NCI-H2196 (cell line): ENCODE measurements around the gene GRIK3.
"Not testable (repeated sequence)": the region's sequence is repeated elsewhere in the genome, so short reads cannot be mapped to it uniquely, and the experiment has no call there.

Experiments used
- DNase-seq: peaks from one replicate; lab custom pipeline; 2025; ENCODE audit not compliant: unreplicated experiment; lab: John Stamatoyannopoulos, UW

Gene GRIK3

DNA sequence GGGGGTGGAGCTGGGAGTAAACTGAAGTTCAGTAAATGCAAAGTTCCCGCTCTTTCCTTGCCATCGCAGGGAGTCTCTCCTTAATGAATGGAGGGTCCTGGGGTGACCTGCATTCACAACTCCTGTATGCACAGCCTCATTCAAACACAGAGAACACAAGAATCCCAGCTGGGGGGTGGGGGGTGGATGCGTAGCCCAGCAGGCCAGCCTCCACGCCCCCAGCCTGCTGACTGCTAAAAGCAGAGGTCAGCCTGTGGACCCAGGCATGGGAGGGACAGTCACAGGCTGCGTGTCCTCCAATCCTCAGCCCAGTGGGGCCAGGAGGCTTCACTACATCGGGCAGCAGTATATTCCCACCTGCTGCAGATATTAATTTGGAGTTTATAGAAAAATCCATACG, 263.1 kb downstream of the GRIK3 start:
- no peak for DNase-seq

DNA sequence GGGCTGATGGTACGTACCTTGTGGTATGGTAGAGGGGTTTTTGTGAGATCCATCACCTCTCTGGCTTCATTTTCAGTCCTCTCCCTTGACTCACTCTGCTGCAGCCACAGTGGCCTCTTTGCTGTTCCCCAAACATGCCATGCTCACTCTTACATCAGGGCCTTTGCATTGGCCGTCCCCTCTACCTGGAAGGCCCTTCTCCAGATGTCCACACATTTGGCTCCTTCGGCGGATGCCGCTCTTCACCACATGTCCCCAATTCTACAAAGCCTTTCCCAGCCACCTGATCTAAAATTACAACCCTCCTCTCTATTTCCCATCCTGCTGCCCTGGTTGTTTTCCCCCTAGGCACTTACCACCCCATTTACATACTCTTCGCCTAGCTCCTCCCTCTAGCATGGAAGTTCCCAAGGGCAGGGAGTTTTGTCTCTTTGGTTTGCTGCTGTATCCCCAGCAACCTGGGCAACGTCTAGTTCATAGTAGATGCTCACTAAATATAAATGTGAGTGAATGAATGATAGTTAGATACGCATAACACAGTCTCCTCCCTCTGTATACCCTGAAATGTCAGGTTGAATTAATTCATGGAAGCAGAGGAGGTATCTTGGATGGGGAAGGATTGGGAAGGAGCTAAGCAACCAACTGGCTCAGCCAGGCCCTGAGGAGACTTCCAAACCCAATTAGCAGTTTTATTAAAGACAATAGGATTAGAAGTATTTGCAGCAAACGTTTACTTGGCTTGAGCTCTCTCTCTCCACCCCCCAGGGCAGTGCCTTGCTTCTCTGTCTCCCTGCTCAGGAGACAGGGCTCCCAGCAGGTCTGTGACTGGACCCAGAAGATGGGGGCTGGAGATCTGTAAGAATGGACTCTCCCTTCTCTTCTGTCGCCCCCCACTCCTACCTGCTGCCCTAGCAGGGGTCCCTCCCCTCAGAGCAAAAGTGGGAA, 264.2 kb downstream of the GRIK3 start:
- no peak for DNase-seq

DNA sequence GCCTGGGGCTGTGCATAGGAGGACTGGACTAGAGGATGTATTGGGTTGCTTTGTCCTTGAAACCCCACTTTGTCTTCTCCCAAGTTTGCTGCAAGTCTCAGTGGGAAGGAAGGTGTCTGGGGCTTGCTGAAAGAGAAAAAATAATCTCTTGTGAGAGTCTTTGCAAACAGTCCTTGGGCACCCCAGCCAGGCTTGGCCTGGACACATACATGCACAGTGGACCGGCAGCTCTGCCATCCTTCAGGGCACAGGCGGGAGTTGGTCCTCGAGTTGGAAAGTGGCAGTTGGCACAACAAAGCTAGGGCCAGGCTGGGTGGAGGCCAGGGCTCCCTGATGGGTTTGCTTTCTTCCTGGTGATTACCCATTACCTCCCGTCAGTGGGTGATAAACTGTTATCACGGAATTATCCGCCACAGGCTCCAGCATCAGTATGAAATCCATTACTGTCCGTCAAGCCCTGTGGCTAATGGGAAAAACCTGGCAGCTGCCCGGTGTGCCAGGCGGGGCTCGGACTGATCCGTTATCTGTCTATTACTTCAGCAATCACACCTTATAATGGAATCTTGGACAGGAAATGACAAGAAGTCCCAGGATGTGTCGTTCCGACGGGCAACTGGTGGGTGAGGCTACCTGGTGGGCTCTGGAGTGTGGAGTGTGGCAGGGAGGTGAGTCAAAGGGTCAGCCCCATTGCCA, 265.7 kb downstream of the GRIK3 start:
- DNase-seq = no peak

DNA sequence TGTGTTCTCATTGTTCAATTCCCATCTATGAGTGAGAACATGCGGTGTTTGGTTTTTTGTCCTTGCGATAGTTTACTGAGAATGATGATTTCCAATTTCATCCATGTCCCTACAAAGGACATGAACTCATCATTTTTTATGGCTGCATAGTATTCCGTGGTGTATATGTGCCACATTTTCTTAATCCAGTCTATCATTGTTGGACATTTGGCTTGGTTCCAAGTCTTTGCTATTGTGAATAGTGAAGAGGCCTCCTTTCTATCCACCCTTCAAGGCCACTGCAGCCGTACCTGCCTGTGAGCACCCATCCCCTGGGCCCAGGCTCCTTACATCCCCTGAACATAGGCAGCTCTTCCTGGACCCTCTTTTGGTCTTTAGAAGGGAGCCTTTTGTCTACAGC, 266.9 kb downstream of the GRIK3 start:
- not testable (repeated sequence) for DNase-seq

DNA sequence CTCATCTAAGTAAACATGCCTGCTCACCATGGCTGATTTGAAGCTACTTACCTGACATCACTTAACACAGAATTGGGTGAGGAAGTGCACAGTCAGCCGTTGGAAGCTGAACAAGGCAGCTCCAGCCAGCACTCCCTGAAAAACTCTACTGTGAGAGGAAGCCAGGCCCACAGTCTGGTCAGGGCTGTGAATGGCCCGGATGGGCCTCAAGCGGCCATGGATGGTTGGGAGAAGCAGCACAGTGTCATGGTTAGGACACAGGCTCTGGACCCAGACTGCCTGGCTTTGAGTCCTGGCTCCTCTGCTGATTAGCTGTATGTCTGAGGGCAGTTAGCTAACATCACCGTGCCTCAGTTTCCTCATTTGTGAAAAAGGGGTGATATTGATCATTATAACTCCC, 267.8 kb downstream of the GRIK3 start:
- no peak for DNase-seq

DNA sequence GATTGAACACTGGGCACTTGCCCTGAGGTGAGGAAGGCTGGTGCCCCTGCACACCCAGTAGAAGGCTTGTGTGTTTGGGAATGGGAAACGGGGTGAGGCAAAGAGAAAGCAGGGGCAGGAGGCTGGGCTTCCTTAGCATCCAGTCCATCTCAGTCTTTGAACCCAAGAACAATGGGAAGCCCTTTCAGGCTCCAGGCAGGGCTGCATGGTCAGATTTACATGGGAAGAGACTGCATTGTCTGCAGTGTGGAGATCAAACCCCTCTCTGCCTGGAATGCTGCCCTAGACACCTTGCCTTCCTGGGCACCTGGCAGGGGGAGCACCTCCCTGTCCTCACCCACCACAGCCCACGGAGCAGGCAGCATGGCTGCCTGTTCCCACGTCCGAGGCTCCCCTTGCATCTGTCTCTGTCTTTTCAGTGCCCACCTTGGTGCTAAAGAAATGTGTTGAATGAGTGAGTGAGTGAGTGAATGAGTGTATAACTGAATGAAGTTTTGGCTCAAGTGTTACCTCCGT, 268.5 kb downstream of the GRIK3 start:
- no peak for DNase-seq

DNA sequence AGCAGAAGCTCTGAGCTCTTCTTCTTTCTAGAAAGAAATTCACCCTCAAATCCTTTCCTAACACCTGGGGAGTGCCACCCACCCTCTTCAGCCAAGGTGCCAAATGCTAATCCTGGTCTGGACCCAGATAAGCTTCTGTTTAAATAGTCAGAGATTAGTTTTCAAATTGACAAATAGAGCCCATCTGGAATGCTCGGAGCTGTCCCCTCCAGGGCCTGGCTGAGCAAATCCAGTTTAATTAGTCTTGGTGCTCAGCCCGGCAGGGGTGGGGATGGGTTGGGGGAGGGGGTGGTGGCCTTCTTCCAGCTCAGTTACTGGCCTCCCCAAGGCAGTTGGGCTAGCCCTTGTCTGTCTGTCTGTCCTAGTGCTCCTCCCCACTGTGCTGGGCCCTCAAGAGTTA, 269.5 kb downstream of the GRIK3 start:
- peak; percentile 34 for DNase-seq

DNA sequence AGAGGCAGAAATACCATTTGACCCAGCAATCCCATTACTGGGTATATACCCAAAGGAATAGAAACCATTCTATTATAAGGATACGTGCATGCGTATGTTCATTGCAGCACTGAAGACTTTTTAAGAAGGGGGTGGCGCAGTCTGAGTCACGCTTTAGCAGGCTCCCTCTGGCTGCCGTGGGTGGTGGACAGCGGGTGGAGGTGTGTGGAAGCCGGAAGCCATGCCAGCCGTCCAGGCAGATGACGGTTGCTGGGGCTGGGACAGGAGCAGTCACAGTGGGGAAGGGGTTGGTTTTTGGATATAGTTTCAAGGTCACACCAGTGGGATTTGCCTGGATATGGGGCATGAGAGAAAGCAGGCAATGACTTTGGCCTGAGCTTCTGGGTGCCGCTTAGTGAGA, 270.5 kb downstream of the GRIK3 start:
- DNase-seq = no peak

DNA sequence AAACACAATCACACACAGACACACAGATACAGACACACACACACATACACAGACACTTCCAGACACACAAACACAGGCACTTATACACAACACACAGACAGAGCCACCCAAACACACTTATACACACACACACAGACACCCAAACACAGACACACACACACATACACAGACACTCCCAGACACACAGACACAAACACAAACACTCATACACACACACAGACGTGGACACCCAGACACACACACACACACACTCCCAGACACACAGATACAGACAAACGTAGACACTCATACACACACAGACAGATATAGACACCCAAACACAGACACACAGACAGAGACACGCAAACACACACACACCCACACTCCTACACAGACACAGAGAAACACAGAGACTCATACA, 272.1 kb downstream of the GRIK3 start:
- DNase-seq = no peak

DNA sequence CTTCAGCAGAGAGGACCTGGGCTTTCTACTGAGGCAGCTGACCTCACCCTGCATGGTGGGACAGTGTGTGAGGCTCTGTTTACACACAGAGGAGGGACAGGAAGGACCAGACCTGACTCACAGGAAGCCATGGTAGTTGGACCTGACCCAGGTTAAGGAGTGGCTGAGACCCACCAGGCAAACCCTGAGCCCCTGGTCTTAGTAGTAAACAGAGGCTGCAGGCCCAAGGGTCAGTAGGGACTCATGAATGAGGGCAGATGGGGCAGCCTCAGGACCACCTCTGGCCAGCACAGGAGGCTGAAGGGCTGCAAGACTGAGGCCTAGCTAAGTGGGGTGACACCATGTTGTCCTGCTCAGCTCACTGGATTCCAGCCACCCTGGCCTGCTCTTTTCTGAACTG, 273.2 kb downstream of the GRIK3 start:
- DNase-seq = no peak

DNA sequence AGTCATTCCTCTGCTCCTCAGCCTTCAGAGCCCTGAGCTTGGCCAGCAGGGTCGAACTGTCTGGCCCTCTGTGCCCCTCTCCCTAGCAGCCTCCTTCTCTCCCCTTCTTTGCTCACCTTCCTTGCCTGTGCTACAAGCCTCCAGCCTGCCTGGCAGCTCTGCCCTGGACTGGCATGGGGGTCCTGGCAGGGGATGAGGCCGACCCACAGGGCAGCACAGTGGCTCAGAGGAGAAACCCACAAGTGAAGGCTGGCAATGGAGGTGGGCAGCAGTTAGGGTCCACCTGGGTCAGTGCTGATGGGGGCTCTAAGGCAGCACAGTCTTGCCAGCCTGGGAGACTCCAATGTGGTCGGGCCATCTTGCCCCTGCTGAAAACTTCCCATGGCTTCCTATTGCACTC, 274.2 kb downstream of the GRIK3 start:
- no peak for DNase-seq

DNA sequence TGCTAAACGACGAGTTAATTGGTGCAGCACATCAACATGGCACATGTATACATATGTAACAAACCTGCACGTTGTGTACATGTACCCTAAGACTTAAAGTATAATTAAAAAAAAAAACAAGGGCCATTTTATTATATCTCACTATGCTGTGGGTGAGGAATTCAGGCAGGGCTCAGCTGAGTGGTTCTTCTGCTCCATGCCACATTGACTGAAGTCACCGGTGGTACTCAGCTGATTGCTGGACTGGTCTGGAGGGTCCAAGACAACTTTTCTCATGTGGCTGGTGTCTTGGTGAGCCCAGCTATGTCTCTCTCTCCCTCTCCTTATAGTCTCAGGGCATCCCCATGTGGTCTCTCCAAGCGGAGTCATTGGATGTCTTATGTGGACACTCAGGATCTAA, 275.0 kb downstream of the GRIK3 start:
- no peak for DNase-seq

DNA sequence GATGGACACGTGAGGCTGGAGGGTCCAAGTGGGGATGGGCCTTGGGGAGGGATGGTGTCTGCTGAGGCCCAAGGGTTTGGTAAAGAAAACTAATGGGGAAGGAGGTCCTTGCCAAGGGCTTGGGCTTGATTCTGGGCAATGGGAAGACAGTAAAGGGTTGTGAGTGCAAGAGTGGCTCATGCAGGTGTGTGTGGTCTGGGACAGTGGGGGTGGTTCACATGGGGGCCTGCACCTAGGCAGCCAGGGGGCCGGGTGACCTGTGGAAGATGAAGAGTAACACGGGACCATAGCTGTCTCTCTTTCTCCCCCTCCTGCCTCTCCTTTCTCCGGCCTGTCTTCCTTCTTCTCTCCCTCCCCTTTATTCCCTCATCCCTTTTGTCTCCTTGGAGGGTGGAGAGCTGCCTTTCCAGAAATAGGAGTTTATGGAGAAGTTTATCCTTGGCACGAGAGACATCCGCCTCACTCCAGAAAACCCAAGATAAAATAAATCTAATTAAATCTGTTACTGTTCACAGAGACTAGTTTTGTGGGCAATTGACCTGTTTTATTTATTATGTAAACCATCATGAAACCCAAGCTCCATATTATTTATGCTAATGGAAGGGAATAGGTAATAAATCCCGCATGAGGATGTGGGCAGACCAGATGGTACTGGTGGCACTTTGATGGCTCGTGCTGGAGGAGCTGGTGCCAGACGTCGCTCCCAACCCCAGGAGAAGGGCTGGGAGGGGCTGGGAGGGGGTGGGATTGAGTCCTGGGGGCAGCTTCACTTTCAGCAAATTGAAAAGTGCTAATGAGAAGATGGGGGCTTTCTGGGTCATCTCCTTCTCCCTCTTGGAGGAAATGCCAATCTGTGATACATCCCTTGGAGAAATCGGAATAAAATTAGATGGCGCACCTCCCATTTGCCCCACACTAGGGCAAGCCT, 278.7 kb downstream of the GRIK3 start:
- no peak for DNase-seq

DNA sequence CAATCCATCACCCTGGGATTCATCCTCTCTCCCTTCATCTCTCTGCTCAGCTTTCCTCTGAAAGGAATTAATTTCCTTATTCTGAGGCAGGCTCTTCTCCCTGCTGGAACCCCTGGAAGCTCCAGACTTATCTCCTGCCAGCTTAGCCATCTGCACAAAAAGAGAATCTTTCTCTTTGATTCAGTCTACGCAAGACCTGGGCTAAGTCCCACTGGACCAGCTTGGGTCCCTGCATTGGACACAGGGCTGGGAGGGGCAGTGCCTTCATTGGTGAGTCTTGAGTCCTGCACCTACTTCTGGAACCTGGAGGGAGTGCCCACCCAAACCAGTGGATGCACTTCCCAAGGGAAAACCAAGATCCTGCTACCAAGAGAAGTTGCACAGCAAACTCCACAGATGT, 279.9 kb downstream of the GRIK3 start:
- DNase-seq = no peak

DNA sequence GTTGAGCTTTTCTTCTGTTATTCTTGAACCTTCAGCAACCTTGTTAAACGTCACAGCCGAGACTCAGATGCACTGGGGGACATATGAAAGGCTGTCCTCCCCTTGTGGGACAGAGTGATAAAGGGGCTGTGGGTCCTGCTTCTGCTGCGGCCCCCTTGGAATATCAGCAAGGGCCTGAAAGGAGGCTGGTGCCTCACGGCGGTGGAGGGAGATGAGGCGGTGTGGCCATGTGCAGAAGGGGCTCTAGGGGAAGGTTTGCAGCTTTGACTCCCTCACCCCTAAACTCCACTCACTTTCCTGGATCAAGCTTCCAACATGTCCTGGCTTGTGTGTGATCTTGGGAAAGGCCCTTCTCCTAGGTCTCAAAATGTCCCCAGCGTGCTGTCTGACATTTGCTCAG, 280.9 kb downstream of the GRIK3 start:
- no peak for DNase-seq

DNA sequence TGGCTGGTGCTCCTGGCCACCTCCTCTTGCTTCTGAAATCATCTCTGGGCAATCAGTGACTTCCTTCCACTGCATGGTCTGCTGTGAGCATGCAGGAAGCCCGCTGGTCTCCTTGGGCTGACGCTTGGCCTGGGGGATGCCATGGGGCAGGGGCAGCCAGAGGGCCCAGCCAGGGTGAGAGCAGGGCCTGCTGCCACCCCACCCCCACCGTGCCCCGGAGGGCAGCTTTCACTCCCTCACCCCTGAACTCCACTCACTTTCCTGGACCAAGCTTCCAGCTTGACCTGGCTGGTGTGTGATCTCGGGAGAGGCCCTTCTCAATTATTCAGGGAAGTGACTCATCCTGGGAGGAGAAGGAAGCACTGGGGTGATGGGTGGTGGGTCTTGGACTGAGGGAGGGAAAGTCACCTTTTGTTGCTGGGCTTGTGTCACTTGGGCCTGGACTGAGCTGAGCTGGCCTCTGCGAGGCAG, 281.4 kb downstream of the GRIK3 start:
- DNase-seq = no peak

DNA sequence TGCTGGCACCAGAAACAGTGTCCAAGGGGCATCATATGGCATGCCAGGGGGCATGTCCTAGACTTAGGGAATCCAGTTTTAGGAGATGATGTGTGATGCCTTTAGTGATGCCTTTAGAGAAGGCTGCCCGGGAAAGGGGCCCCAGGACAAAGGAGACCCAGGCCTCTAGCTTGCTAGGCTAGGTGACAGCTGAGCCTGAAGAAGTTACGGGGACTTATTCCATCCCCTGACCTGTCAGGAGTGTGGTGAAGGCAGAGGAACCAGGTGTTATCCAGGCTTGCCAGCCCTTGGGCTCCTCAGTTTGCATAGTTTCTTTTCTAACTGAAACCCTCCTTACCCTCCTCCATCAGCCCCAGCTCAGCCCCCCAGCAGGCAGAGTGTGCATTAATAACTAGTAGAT, 281.9 kb downstream of the GRIK3 start:
- DNase-seq = no peak

DNA sequence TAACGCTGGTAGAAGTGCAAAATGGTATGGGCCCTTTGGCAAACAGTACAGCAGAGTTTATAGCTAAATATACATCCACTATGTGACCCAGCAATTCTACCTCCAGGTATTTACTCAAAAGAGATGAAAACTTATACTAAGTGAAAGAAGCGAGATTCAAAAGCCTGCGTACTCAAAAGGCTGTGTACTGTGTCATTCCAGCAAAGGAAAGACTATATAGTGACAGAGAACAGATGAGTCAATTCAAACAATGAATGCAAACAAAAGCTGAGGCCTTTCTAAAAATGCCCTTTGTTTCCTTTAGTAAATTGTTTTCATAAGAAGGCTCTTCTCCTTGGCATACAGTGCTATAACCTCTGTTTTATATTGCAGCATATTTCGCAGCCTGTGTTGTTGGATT, 282.8 kb downstream of the GRIK3 start:
- no peak for DNase-seq

DNA sequence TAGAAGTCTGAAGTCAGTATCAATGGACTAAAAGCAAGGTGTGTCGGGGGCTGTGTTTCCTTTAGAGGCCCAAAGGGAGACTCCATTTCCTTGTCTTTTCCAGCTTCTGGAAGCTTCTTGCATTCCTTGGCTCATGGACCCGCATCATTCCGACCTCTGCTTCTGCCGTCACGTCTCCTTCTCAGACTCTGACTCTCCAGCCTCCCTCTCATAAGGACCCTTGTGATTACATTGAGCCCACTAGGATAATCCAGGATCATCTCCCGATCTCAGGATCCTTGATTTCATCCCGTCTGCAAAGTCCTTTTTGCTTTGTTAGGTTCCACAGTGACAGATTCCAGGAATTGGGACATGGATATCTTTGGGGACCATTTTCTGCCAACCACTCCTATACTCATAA, 285.8 kb downstream of the GRIK3 start:
- DNase-seq = no peak
